Duodenal mucosa (tissue), 2 donors: ENCODE results near the gene ARHGEF3.
"Not testable (repeated sequence)": the region's sequence is repeated elsewhere in the genome, so short reads cannot be mapped to it uniquely, and the experiment has no call there.

Source experiments
- H3K27ac ChIP-seq: one replicate; pipeline ENCODE4 v1.7.0; 2013; ENCODE audit warnings: low read depth, low read length
- H3K27me3 ChIP-seq, 2 donors: one replicate each; pipeline ENCODE4 v1.7.0; 2013; ENCODE audit warnings: low read length in 2 of 2, control low read depth in 1 of 2; ENCODE audit not compliant: insufficient read depth in 2 of 2, control insufficient read depth in 1 of 2
- H3K36me3 ChIP-seq, 2 donors: one replicate each; pipeline ENCODE4 v1.7.0; 2013; ENCODE audit warnings: low read length in 2 of 2, control low read depth in 1 of 2; ENCODE audit not compliant: insufficient read depth in 2 of 2, control insufficient read depth in 1 of 2
- H3K4me1 ChIP-seq, 2 donors: one replicate each; pipeline ENCODE4 v1.7.0; 2013; ENCODE audit warnings: low read length in 2 of 2, control low read depth in 1 of 2; ENCODE audit not compliant: insufficient read depth in 2 of 2, control insufficient read depth in 1 of 2
- H3K4me3 ChIP-seq, 2 donors: one replicate each; pipeline ENCODE4 v1.7.0; 2013; ENCODE audit warnings: low read length in 2 of 2, low read depth in 1 of 2
- H3K9ac ChIP-seq, 2 donors: one replicate each; pipeline ENCODE4 v1.7.0; 2013; ENCODE audit warnings: low read length in 2 of 2, low read depth in 1 of 2
- H3K9me3 ChIP-seq, 2 donors: one replicate each; pipeline ENCODE4 v1.7.0; 2013; ENCODE audit warnings: low read length in 2 of 2, control low read depth in 1 of 2; ENCODE audit not compliant: control insufficient read depth in 1 of 2

The ARHGEF3 gene

DNA sequence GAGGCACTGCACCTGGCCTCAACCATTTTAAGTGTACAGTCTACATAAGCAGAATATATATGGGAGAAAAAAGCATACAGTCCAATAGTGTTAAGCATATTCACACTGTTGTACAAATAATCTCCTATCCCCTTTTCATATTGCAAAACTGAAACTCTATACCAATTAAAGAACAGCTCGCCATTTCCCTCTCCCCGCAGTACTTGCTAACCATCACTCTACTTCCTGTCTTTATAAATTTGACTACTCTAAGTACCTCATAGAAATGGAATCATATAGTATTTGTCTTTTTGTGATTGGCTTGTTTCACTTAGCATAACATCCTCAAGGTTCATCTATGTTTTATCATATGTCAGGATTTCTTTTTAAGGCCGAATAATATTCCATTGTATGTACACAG lies 97.0 kb downstream of the ARHGEF3 start:
- Histone ChIP-seq H3K4me3 (no peak overlapping the region), H3K4me1 (no peaks in the 10 kb centered on the region), H3K9ac (no peak overlapping the region), H3K9me3 (no peaks in the 10 kb centered on the region), H3K27ac (no peak overlapping the region), H3K36me3 (no peaks in the 10 kb centered on the region), H3K27me3 (no peaks in the 10 kb centered on the region)

- no peaks in the 10 kb centered on the region for H3K36me3 ChIP-seq
- H3K4me1 ChIP-seq, result no peaks in the 10 kb centered on the region
- H3K9ac ChIP-seq, result no peak overlapping the region
- no peak overlapping the region for H3K4me3 ChIP-seq
- no peaks in the 10 kb centered on the region for H3K9me3 ChIP-seq
- no peaks in the 10 kb centered on the region for H3K27me3 ChIP-seq
- no peak overlapping the region for H3K27ac ChIP-seq
Measured at GRCh38 chr3:56702490-56703315, 99.0 kb downstream of the ARHGEF3 start.

DNA sequence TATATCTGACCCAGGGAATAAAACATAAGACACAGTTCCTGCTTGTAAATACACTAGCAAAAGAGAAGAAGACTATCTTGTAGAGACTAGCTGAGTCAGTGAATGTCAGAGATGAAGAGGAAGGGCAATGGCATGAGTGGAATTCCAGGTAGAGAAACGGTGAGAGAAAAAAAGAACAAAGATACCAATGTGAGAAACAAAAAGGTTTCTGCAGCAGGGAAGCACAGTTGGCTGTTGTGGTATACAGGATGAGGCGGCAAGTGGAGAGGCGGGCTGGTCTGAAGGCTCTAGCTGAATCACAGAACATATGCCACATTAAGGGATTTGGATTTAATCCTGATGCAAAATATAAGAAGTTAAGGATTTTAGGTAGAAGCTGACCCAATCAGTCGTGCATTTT lies 101.6 kb downstream of the ARHGEF3 start:
- Histone ChIP-seq H3K27me3 (no peaks in the 10 kb centered on the region), H3K36me3 (no peaks in the 10 kb centered on the region), H3K4me1 (no peaks in the 10 kb centered on the region), H3K4me3 (no peak overlapping the region), H3K9me3 (no peaks in the 10 kb centered on the region), H3K27ac (no peak overlapping the region), H3K9ac (no peak overlapping the region)

- no peaks in the 10 kb centered on the region for H3K9me3 ChIP-seq
- H3K36me3 ChIP-seq, result no peaks in the 10 kb centered on the region
- no peaks in the 10 kb centered on the region for H3K27me3 ChIP-seq
- H3K4me3 ChIP-seq, result no peak overlapping the region
- no peak overlapping the region for H3K9ac ChIP-seq
- H3K4me1 ChIP-seq, result peaks cover 7 to 8% of the 10 kb centered on the region in 2 donors
- H3K27ac ChIP-seq, result no peak overlapping the region
Measured at GRCh38 chr3:56694867-56695683, 106.7 kb downstream of the ARHGEF3 start.

- peaks cover 7 to 8% of the 10 kb centered on the region in 2 donors for H3K4me1 ChIP-seq
- H3K9me3 ChIP-seq, result no peaks in the 10 kb centered on the region
- no peak overlapping the region for H3K27ac ChIP-seq
- no peak overlapping the region for H3K9ac ChIP-seq
- no peaks in the 10 kb centered on the region for H3K27me3 ChIP-seq
- H3K4me3 ChIP-seq, result no peak overlapping the region
- no peaks in the 10 kb centered on the region for H3K36me3 ChIP-seq
Measured at GRCh38 chr3:56693750-56694149, 108.0 kb downstream of the ARHGEF3 start.

DNA sequence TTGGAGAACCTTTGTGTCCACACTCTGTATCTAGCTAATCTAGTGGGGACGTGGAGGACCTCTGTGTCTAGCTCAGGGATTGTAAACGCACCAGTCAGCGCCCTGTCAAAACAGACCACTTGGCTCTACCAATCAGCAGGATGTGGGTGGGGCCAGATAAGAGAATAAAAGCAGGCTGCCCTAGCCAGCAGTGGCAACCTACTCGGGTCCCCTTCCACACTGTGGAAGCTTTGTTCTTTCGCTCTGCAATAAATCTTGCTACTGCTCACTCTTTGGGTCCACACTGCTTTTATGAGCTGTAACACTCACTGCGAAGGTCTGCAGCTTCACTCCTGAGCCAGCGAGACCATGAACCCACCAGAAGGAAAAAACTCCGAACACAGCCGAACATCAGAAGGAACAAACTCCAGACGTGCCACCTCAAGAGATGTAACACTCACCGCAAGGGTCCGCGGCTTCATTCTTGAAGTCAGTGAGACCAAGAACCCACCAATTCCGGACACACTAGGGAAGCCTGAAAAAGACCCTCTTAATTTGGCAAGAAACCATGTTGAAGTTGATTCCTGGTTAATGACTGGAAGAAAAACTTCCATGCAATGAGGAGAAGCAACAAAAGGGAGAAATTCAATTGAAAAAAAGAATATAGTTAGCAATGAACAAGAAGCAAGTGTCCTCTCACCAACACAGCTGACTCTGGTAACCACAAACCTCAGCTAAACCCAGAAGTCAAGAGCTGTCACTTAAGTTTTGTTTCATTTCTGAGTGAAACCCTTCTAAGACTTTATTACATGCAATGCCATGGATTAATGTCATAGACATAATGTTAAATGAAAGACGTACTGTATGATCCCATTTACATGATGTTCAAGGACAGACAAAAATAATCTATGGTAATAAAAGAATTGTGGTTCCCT lies 109.0 kb downstream of the ARHGEF3 start:
- H3K9me3 ChIP-seq, H3K4me1 ChIP-seq, H3K4me3 ChIP-seq, H3K36me3 ChIP-seq, H3K9ac ChIP-seq, H3K27me3 ChIP-seq, H3K27ac ChIP-seq: not testable (repeated sequence)

DNA sequence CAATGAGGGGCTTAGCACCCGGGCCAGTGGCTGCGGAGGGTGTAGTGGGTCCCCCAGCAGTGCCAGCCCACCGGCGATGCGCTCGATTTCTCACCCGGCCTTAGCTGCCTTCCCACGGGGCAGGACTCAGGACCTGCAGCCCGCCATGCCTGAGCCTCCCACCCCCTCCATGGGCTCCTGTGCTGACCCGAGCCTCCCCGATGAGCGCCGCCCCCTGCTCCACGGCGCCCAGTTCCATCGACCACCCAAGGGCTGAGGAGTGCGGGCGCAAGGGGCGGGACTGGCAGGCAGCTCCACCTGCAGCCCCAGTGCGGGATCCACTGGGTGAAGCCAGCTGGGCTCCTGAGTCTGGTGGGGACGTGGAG lies 109.8 kb downstream of the ARHGEF3 start:
- not testable (repeated sequence) for H3K36me3 ChIP-seq

DNA sequence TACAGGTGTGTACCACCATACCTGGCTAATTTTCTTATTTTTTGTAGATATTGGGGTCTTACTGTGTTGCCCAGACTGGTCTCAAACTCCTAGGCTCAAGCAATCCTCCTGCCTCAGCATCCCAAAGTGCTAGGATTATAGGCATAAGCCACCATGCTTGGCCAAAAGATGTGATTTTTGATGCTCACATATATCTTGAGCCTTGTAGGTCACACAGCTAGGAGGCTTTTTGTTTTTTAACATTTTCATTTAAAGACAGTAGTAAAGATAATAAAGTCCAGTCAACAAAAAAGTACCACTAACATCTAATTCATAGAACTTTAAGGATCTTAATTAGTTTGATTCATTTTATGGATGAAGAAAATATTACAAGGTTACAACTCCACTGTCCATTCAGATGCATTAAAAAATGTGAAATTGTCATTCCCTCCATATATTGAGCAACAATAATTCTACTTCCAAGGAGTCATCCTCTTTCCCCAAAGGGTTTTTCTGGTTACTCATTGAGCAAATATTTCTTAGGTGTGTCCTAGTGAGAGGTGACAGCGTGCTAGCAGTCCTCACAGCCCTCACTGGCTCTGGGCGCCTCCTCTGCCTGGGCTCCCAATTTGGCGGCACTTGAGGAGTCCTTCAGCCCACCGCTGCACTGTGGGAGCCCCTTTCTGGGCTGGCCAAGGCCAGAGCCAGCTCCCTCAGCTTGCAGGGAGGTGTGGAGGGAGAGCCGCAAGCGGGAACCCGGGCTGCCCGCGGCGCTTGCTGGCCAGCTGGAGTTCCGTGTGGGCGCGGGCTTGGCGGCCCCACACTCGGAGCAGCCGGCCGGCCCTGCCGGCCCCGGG lies 110.4 kb downstream of the ARHGEF3 start:
- no peaks in the 10 kb centered on the region for H3K9me3 ChIP-seq
- no peak overlapping the region for H3K9ac ChIP-seq
- no peaks in the 10 kb centered on the region for H3K27me3 ChIP-seq

More for the DNA sequence above, 109.8 kb downstream of the ARHGEF3 start:
- H3K9ac ChIP-seq, H3K4me1 ChIP-seq, H3K4me3 ChIP-seq, H3K27me3 ChIP-seq, H3K27ac ChIP-seq, H3K9me3 ChIP-seq: not testable (repeated sequence)

DNA sequence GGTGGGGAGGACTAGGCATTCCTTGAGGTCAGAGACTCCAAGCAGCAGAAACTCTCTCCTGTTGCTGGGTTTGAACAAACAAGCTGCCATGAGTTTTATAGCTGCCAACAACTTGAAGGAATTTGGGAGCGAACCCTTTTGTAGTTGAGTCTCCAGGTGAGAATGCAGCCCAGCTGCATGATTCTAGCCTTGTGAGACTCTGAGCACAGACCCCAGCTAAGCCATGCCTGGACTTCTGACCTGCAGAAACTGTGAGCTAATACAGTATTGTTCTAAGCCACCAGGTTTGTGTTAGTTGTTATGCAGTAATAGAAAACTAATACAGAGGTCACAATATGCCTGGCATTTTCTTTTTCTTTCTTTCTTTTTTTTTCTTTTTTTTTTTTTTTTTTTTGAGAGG lies 112.4 kb downstream of the ARHGEF3 start:
- H3K4me3 ChIP-seq, result no peak overlapping the region
- no peaks in the 10 kb centered on the region for H3K27me3 ChIP-seq
- peaks cover 7 to 8% of the 10 kb centered on the region in 2 donors for H3K4me1 ChIP-seq
- H3K36me3 ChIP-seq, result no peaks in the 10 kb centered on the region
- H3K27ac ChIP-seq, result no peak overlapping the region
- no peaks in the 10 kb centered on the region for H3K9me3 ChIP-seq
- H3K9ac ChIP-seq, result no peak overlapping the region

More for the DNA sequence above, 110.4 kb downstream of the ARHGEF3 start:
- Histone ChIP-seq H3K27ac (no peak overlapping the region), H3K4me1 (peaks cover 7 to 8% of the 10 kb centered on the region in 2 donors), H3K36me3 (no peaks in the 10 kb centered on the region), H3K4me3 (no peak overlapping the region)
